ENCODE measurements around the gene TMEM119. TPM values are rescaled to one million over a fixed set of nuclear protein-coding genes. Genes with fewer than 3 reads are reported as not detected.

TMEM119 gene
- total and polyA plus RNA-seq, 2 of the 4 experiments (the other 2 are of a cell fraction): 8.1 to 9.2 TPM

GRCh38 chr12:108622421-108622820 is 24.5 kb upstream of the TMEM119 start:
- POLR2A ChIA-PET (ENCODE audit: unreplicated experiment): no interaction called here
- Histone ChIP-seq H3K4me2 (ENCODE audit: low read depth, low read length) (no peak overlapping the region), H4K8ac (ENCODE audit: low read depth in 2 of 2, low read length in 2 of 2) (peak overlapping the region in 1 of 2 experiments; percentile 78; a peak in 3 of 4 replicates), H4K91ac (ENCODE audit: insufficient read depth, low read depth, low read length) (peak overlapping the region; percentile 69; the same call in 1 of the 2 replicates), H2AK9ac (replicated peaks; ENCODE audit: low read depth, low read length, poor library complexity) (peak overlapping the region; percentile 82), H2BK15ac (ENCODE audit: low read depth, low read length) (peak overlapping the region; percentile 21; the same call in 1 of the 3 replicates), H3K9me3 (ENCODE audit: control insufficient read depth, insufficient read depth, low read length) (no peaks in the 10 kb centered on the region), H2BK5ac (ENCODE audit: low read depth, low read length, poor library complexity, severe bottlenecking) (no peak overlapping the region), H4K20me1 (ENCODE audit: insufficient read depth, low read length) (no peaks in the 10 kb centered on the region), H3K27me3 (ENCODE audit: control insufficient read depth, insufficient read depth, low read length) (no peaks in the 10 kb centered on the region), H4K5ac (ENCODE audit: low read depth, low read length) (no peak overlapping the region), H2BK120ac (ENCODE audit: low read depth, low read length) (no peak overlapping the region), H3K14ac (replicated peaks; ENCODE audit: low read depth, low read length) (peak overlapping the region; percentile 52; the same call in 1 of the 2 replicates), H3K56ac (ENCODE audit: extremely low read depth, insufficient read depth, low read length) (no peak overlapping the region), H3K36me3 (ENCODE audit: control insufficient read depth, insufficient read depth, low read length) (no peaks in the 10 kb centered on the region), H3K4ac (ENCODE audit: low read depth, low read length) (0 out of 2 replicates have a peak overlapping the region, but pooled peaks have one; percentile 27), H3K27ac (ENCODE audit: insufficient read depth, low read length) (no peak overlapping the region), H3K9ac (ENCODE audit: low read depth, low read length) (no peak overlapping the region), H2AK5ac (ENCODE audit: low read depth, low read length) (peak overlapping the region; percentile 73), H3K9me1 (ENCODE audit: insufficient read depth, low read length) (peaks cover 12% of the 10 kb centered on the region), H3K18ac (ENCODE audit: low read depth, low read length) (no peak overlapping the region), H3K4me1 (ENCODE audit: control insufficient read depth, insufficient read depth, low read length) (peaks cover 3% of the 10 kb centered on the region; the same call in 1 of the 2 replicates), H3K79me1 (ENCODE audit: low read depth in 1 of 2, low read length in 2 of 2) (no peaks in the 10 kb centered on the region), H3K23ac (ENCODE audit: low read depth, low read length) (no peak overlapping the region), H2BK20ac (ENCODE audit: low read depth, low read length) (0 out of 2 replicates have a peak overlapping the region, but pooled peaks have one; percentile 45), H2AFZ (replicated peaks; ENCODE audit: low read length, poor library complexity) (peak overlapping the region; percentile 75), H3K4me3 (ENCODE audit: insufficient read depth, low read depth, low read length) (no peak overlapping the region)
- in situ Hi-C loops (cut with MboI; ENCODE audit: low sequenced_read_pairs) (no loop called here), dilution Hi-C loops (cut with HindIII; ENCODE audit: low sequenced_read_pairs, unreplicated experiment) (no loop called here), intact Hi-C loops (cut with micrococcal nuclease) (no loop called here)
- CTCF ChIA-PET: no interaction called here
- no CpG with 5 or more reads among the region's 4 CpGs for WGBS, 2 experiments (ENCODE audit: extremely low coverage in 2 of 2, insufficient read length in 1 of 2)
- ATAC-seq (ENCODE audit: low read depth) (no peak), DNase-seq (no peak)
- no TSS peak for BruUV-seq (replicated peaks)
- TF ChIP-seq USF2 (IDR thresholded peaks at IDR 0.05; ENCODE audit: low read depth, low read length): no peak
- no peak for TF ChIP-seq MXI1 (IDR thresholded peaks at IDR 0.05; ENCODE audit: borderline replicate concordance, low read depth, low read length)
- no peak for TF ChIP-seq RAD21 (IDR thresholded peaks at IDR 0.05; ENCODE audit: low read length)
- no peak for TF ChIP-seq MAFK (IDR thresholded peaks at IDR 0.05; ENCODE audit: low read depth, low read length)
- TF ChIP-seq MAZ (IDR thresholded peaks at IDR 0.05; ENCODE audit: borderline replicate concordance, low read depth, low read length): no peak
- no peak for TF ChIP-seq CHD1 (IDR thresholded peaks at IDR 0.05; ENCODE audit: low read depth, low read length)
- no peak for TF ChIP-seq ELK1 (IDR thresholded peaks at IDR 0.05; ENCODE audit: borderline replicate concordance, low read depth, low read length)
- TF ChIP-seq RCOR1 (IDR thresholded peaks at IDR 0.05; ENCODE audit: insufficient replicate concordance, low read length): no peak
- TF ChIP-seq RFX5 (IDR thresholded peaks at IDR 0.05; ENCODE audit: low read depth, low read length): no peak
- TF ChIP-seq SMC3 (IDR thresholded peaks at IDR 0.05; ENCODE audit: low read depth, low read length): no peak
- no peak for TF ChIP-seq CEBPB (IDR thresholded peaks at IDR 0.05; ENCODE audit: low read depth, low read length)
- TF ChIP-seq FOS (IDR thresholded peaks at IDR 0.05; ENCODE audit: low read depth, low read length): no peak
- TF ChIP-seq NFE2L2 (IDR thresholded peaks at IDR 0.05; ENCODE audit: low read depth, low read length): no peak
- no peak for TF ChIP-seq POLR2A (IDR thresholded peaks at IDR 0.05; ENCODE audit: low read depth, low read length)
- TF ChIP-seq BHLHE40 (IDR thresholded peaks at IDR 0.05; ENCODE audit: low read depth, low read length): no peak
- TF ChIP-seq CTCF (conservative IDR thresholded peaks at IDR 0.05; ENCODE audit: low read depth, low read length): no peak

Data from IMR-90 (cell line).